Stimulated activated naive CD4-positive, alpha-beta T cell (primary cell): Measurements from ENCODE around the gene CEP112.
A peak's percentile ranks its signal among the peaks of the same experiment; 100 is the strongest.
"Not testable (repeated sequence)": the region's sequence is repeated elsewhere in the genome, so short reads cannot be mapped to it uniquely, and the experiment has no call there.

Experiments used
- DNase-seq, 6 experiments: peaks; one replicate each; lab custom pipeline; 2025; lab: John Stamatoyannopoulos, UW

The CEP112 gene

DNA sequence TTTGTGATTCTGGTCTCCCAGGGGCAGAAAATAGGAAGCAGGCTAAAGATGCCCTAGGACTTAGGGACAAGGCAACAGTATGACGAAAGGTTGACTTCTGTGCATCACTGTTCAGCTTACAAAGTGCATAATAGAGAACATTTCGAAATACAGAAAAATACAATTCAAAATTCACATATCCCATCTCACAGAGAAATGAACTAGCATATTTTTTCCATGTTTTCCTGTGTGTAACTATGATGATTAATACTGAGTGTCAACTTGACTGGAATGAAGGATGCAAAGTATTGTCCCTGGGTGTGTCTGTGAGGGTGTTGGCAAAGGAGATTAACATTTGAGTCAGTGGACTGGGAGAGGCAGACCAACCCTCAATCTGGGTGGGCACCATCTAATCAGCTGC, 365.4 kb downstream of the CEP112 start:
- not testable (repeated sequence) for DNase-seq

DNA sequence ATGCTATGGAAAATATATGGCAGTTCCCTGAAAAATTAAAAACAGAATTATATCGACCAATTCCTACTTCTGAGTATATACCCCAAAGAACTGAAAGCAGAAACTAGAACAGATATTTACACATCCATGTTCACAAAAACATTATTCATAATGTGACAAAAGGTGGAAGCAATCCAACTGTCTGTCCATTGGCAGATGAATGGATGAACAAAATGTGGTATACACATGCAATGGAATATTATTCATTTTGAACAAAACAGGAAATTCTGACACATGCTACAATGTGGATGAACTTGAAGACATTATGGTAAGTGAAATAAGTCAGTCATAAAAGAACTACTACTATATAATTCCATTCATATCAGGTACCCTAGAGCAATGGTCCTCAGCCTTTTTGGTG, 367.0 kb downstream of the CEP112 start:
- no peak for DNase-seq

DNA sequence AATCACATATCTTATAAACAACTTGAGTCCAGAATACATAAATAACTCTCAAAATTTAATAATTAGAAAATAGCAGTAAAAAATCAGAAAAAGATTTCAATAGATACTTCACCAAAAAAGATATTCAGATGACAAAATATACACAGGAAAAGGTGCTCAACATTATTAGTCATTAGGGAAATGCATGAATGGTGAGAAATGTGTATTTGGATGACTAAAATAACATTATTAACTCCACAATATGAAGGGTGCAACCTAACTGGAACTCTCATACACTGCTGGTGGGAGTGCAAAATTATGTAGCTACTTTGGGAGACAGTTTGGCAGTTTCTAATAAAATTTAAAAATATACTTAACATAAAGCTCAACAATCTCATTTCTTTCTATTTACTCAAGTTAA, 368.2 kb downstream of the CEP112 start:
- DNase-seq: no peak

DNA sequence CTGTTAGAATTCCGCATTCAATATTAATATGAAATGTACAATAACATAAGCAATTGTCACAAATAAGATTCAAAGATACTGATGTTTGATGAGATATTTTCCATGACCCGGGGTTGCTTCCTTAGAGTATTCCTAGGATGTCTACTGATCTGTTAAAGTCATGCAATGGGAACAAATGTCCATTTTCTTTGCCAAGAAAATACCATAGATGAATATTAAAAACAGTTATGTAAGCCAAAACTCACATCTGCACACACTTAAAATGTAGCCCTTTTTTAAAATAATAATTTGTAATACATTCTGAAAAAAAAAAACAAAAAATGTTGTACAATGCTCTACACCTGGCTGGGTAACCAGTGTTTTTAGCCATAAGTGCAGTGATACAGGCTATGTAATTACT, 371.1 kb downstream of the CEP112 start:
- no peak for DNase-seq

DNA sequence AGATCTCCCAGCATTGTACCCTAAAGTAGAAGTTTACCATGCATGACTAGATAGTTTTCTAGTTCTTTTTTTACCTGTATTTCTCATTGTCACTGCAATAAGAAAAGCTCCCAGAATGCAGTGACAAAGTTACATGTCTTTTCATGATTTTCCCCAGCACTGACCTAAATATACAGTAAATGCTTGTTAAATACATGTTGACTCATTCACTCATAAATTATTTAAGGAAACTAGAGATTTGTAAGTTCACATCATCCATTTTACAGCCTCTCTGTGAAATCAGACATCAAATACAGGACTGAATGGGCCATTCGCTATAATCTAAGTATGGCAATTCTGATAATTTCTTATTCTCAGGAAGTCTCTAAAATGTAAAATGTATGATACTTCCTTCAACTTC, 371.6 kb downstream of the CEP112 start:
- no peak for DNase-seq

DNA sequence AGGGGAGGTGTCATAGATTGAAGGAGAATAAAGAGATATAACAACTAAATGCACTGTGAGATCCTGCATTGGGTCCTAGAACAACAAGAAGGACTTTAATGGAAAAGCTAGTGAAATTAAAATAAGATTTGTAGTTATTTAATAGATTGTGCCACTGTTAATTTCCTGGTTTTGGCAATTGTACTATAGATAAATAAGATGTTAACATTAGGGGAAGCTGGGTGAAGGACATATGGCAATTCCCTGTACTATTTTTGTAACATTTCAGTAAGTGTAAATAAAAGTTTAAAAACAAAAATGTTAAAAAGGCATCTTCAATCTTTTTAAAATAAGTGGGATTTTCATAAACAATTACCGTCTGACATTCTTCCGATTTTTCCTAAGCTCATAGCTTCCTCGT, 372.1 kb downstream of the CEP112 start:
- no peak for DNase-seq

DNA sequence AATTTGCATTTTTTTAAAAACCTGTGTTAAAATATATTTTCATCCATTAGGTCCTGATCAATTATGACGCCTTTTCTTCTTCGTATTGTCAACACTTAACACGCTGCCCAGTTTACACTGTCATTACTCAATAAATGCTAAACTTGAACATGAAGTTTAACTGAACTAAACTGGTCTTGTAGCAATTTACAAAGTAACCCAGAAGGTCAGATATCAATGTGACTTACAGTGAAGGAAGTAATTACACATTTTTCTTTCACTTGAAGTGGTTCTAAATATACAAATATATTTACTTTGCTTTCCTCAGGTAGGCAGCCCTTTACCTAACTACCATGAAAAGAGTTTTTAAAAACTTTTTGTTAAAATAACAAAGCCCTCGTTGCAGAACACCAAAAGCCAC, 374.0 kb downstream of the CEP112 start:
- DNase-seq: no peak

DNA sequence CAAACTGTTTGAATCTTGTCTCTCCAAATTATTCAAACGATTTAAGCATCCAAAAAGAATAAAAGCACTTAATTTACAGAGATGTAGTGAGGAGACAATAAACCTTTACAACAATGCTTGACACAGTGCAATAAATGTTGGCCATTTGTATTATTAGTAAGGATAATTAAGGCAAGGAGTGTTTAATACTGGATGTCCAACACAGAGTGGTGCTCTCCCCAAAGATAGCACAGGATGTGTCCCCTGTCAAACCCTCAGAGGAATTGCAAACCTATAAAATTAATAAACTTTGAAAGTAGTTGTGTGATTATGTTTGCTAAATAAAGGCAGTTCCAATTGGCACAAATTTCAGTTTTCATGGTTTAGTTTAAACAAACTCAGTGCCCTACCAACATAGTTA, 377.5 kb downstream of the CEP112 start:
- no peak for DNase-seq

DNA sequence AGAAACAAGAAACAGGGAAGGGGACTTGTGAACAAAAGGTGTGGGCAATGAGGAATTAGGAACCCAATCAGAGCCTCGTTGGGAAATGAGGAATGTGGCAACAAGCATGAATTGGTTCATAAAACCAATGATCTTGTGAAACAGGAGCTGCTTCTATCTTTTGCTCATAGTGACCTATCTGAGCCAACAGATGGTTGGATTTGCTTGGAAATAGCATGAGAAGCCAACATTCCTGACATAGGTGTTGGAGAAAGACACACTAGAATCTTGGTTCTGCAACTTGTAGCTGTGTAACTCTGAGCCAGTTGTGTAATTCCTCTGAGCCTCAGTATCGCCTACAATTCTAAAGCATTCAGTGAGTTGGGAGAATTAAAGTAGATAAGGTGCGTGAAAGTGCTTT, 378.6 kb downstream of the CEP112 start:
- DNase-seq: no peak

DNA sequence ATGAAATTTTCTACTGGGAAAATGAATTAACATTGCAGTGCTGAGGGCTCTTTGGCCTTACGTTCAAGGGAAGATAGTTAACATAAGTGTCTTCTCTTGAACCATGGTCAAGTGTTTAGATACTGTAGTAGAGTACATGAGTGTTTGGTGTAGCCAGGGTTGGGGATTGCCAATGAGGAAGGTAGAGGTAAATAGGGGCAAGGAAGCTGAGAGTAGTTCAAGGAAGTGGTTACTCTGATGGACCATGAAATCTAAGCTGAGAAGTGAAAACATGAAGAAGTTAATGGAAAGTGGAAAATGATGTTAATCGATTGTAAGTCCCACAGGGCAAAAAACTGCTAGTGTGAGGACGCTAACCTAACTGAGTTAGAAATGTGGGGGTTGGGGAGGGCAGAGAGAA, 380.9 kb downstream of the CEP112 start:
- no peak for DNase-seq

DNA sequence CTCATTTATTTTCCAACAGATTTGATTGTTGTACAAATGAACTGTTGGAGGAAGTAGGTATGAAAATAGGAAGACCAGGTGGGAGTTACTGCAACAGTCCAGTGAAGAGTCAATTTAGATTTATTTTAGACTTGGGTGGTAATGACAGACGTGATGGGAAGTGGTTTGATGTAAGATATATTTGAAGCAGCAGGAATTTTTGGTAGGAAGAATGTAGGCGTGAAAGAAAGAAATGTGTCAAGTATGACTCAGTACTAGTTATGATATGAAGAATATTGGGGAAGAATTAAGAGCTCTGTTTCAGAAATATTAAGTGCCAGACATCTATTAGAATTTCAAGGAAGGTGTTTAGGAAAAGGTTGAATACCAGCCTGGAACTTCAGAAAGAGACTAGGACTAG, 382.6 kb downstream of the CEP112 start:
- DNase-seq: no peak

DNA sequence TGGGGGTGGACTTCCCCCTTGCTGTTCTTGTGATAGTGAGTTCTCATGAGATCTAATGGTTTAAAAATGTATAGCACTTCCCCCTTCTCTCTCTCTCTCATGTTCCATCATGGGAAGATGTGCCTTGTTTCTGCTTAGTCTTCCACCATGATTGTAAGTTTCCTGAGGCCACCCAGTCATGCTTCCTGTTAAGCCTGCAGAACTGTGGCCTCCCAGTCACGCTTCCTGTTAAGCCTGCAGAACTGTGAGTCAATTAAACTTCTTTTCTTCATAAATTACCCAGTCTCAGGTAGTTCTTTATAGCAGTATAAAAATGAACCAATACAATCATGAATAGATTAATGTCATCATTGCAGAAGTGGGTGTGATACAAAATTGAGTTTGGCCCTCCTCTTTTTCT, 383.4 kb downstream of the CEP112 start:
- not testable (repeated sequence) for DNase-seq

DNA sequence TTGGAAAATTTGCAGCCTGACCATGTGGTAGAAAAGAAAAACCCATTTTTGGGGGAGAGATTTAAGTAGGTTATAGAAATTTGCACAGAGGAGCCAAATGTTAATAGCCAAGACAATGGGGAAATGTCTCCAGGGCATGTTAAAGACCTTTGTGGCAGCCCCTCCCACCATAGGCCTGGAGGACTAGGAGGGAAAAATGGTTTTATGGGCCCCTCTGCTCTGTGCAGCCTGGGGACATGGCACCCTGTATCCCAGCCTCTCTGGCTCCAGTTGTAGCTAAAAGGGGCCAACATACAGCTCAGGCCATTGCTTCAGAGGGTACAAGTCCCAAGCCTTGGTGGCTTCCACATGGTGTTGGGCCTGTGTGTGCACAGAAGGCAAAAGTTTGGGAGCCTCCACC, 384.6 kb downstream of the CEP112 start:
- no peak for DNase-seq

DNA sequence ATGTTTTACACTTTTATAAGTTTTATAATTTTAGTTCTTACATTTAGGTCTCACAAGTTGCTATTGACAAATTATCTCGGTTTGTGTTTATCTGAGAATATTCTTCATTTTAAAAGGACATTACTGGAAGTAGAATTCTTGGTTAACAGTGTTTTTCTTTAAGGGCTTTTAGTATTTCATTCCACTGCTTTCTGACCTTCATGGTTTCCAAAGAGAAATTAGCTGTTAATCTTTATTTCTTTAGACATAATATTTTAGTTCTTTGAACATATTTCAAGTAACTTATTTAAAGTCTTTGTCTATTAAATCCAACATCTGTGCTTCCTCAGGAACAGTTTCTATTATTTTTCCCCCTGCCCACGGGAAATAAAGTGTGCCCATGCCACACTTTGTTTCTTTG, 390.4 kb downstream of the CEP112 start:
- DNase-seq: no peak

DNA sequence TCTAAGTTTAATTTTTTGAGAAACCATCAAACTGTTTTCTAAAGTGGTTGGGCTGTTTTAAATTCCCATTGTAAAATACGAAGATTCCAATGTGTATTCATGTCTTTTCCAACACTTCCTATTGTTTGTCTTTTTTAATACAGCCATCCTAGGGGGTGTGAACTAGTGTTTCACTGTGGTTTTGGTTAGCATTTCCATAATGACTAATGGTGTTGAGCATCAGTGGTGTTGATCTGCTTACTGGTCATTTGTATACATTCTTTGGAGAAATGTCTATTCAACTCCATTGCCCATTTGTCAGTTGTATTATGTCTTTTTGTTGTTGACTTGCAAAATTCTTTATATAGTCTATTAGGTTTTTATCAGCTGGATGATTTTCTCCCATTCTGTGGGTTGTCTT, 391.3 kb downstream of the CEP112 start:
- no peak for DNase-seq

DNA sequence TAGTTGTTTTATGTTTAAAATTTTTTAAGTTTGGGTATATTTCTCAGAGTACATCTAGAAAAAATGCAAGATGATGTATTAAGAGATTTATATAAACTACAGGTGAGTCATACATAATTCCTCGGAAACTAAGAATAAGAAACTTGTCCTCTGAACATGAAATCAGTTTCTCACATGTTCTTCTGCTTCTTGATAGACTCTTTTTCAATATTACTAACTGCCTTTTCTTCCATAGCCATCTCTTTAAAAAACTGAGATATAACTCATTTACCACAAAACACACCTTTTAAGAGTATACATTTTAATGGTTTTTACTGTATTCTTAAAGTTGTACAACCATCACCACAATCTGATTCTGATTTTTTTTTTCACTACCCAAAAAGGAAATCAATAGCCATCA, 392.1 kb downstream of the CEP112 start:
- DNase-seq: no peak

DNA sequence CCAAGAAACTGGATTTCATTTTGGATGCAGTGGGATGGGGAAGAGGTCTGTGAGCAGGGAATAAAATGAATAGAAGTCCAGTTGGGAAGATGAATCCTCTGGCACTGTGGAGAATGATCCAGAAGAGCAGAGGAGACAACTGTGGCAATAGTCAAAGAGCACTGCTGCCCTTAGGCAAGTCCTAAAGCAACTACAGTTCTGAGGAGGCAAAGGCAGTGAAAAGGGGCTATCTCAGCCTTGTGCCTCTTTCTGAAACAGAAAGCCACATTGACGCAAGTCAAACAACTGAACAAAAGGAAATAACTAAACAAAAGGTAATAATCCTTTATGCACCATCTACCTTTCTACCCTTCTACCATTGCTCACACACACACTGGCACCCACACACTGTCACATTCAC, 392.5 kb downstream of the CEP112 start:
- DNase-seq: no peak

DNA sequence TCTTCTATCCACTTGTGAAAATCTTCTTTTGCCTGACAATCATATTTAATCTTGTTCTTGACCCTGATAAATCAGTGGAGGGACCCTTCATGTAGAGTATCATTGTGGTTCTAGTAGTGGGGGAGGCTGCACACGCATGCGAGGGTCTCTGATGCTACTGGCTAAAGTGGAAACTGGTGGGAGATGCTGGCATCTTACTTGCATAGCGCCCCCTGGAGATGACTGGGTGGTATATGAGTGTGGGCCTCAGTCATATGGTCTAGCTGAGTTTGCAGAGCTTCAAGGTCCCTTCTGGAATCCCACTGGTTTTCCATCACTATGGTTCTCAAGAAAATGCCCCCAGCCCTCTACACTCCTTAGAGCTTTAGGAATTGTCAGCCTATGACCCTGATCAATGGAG, 394.1 kb downstream of the CEP112 start:
- DNase-seq: peak in 4 of 6 experiments; percentile 2 to 41 (median 16)

DNA sequence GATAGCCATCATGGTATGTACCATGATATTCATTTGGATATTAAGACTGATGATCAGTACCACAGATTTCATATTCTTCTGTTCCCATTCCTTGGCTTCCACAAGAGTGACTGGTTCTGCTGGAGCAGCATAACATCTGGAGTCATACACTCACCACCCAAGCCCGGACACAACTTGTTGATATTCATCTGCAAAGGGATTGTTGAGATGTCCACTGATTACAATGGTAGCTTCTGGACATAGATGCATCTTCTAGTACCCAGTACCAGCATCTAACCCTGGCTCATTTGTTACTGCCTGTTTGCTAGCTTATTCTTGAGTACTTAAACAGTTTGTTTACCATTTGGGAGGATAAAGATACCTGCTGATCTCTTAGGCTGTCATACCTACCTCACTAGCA, 394.8 kb downstream of the CEP112 start:
- DNase-seq: no peak

DNA sequence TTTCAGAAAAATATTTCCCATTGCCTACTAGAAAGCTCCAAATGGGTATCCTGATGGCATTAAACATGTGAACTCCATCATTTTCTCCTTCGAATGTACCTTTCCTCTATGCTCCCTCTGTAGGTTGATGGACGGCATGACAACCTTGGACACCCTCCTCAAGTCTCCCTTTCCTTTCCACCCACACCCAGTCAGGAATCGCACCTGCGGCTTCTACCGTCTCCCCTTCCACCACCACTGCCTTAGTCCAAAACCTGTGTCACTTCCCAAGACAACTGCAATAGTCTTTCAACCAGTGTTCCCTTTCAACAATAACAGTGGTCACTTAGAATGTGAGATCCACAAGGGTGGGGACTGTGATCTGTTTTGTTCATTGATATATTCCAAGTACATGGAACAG, 397.4 kb downstream of the CEP112 start:
- DNase-seq: peak in 2 of 6 experiments; percentile 22 to 27

DNA sequence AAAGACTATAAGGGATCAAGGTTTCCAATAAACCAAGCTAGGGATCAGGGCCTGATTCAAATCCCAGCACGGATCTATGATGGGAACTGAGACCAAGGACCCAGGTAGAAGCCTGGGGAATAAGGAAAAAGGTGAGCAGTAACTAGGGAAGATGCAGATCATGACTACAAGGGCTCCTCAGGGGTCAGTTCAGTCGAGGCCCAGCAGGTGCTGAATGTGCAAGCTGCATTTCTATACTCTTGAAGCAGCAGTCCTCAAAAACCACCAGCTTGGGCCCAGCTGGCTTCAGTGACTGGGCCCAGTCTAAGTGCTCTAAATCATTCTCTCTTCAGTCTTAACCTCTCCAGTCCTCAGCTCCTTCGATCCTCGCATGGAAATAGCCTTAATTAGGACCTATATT, 401.7 kb downstream of the CEP112 start:
- no peak for DNase-seq

DNA sequence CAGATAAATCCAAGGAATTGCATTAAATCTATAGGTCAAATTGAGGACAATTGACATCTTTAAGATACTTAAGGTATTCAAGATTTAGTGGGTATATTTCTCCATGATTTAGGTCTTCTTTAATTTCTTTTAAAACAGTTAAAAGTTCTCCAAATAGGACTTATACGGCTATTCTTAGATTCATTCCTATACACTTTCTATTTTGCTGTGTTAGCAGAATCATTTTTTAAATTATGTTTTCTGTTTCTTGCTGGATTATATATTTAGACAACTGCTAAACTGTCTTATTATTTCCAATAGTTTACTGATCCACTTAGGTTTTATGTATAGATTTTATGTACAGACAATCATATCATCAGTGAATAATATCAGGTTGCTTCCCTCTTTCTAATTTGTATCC, 404.4 kb downstream of the CEP112 start:
- no peak for DNase-seq

DNA sequence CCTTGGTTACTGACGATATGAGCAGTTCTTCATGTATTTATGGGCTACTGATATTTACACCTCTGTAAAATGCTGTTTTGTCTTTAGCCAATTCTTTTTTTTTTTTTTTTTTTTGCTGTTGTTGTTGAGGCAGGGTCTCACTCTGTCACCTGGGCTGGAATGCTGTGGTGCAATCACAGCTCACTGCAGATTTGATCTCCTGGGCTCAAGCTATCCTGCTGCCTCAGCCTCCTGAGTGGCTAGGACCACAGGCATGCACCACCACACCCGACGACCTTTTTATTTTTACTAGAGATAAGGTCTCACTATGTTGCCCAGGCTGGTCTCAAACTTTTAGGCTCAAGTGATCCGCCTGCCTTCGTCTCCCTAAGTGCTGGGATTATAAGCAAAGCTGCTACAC, 405.5 kb downstream of the CEP112 start:
- no peak for DNase-seq

DNA sequence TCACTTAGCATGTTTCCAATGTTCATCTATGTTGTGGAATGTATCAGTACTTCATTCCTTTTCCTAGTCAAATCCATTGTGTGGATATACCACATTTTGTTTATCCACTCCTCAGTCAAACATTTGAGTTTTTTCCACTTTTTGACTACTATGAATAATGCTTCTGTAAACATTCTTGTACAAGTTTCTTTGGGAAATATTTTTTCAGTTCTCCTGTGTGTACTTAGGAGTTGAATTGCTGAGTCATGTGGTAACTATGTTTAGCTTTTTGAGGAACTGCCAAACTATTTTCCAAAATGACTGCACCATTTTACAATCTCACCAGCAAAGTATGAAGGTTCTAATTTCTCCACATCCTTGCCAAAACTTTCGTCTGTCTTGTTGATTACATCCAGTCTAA, 406.8 kb downstream of the CEP112 start:
- no peak for DNase-seq

DNA sequence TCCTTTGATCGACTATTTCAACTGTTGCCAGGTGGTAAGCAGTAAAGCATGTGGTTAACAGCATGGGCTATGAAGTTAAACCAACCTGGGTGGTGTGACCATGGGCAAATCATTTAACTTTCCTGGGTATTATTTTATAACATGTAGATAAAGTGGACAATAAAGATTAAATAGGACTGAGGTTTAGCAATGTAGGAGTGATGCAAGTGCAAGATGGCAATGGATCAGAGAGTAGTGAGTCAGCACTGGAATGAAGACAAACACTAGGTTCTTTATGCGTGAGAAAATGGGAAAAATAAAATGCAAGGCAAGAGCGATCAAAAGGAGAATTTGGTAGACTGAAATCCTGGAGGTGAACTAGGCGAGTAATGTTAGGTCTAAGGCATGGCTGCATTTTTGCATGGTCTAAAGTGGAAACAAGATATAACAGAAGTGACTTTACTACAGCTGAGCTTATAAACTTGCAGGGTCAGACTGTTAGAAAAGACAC, 408.0 kb downstream of the CEP112 start:
- no peak for DNase-seq
